GM21576 (cell line): ENCODE data around the gene PPA1.
"Not testable (repeated sequence)": the region's sequence is repeated elsewhere in the genome, so short reads cannot be mapped to it uniquely, and the experiment has no call there.

ENCODE experiments used
- ATAC-seq: cut with Tn5 transposase; IDR thresholded peaks from one replicate; pipeline ENCODE4 v1.9.1; 2021; ENCODE audit warnings: mild to moderate bottlenecking, moderate library complexity; ENCODE audit not compliant: unreplicated experiment

PPA1 gene

GRCh38 chr10:70233109-70233938 is at the start of gene PPA1:
PPA1 (minus strand) TSS chr10:70233429; CDS start chr10:70233327, 102 bp downstream.
- peak; percentile 84 for ATAC-seq

- no peak for ATAC-seq
Observed at GRCh38 chr10:70281609-70282008, 48.4 kb upstream of the PPA1 start.

- no peak for ATAC-seq
Observed at GRCh38 chr10:70280099-70280498, 46.9 kb upstream of the PPA1 start.

GRCh38 chr10:70277396-70278030 is 44.3 kb upstream of the PPA1 start:
- no peak for ATAC-seq

- ATAC-seq, result no peak
Observed at GRCh38 chr10:70274643-70275042, 41.4 kb upstream of the PPA1 start.

GRCh38 chr10:70272925-70273316 is 39.7 kb upstream of the PPA1 start:
- peak; percentile 51 for ATAC-seq

- ATAC-seq, result peak; percentile 12
Observed at GRCh38 chr10:70271996-70272924, 39.0 kb upstream of the PPA1 start.

GRCh38 chr10:70270952-70271351 is 37.7 kb upstream of the PPA1 start:
- no peak for ATAC-seq

- ATAC-seq, result no peak
Observed at GRCh38 chr10:70269741-70270140, 36.5 kb upstream of the PPA1 start.

GRCh38 chr10:70268376-70268775 is 35.1 kb upstream of the PPA1 start:
- ATAC-seq, result no peak

- ATAC-seq, result no peak
Observed at GRCh38 chr10:70267161-70267933, 34.1 kb upstream of the PPA1 start.

GRCh38 chr10:70266701-70267100 is 33.5 kb upstream of the PPA1 start:
- ATAC-seq, result no peak

- no peak for ATAC-seq
Observed at GRCh38 chr10:70266056-70266455, 32.8 kb upstream of the PPA1 start.

GRCh38 chr10:70265032-70265689 is 31.9 kb upstream of the PPA1 start:
- no peak for ATAC-seq

GRCh38 chr10:70260734-70261133 is 27.5 kb upstream of the PPA1 start:
- no peak for ATAC-seq

GRCh38 chr10:70260259-70260658 is 27.0 kb upstream of the PPA1 start:
- no peak for ATAC-seq

- no peak for ATAC-seq
Observed at GRCh38 chr10:70258216-70258615, 25.0 kb upstream of the PPA1 start.

- not testable (repeated sequence) for ATAC-seq
Observed at GRCh38 chr10:70257816-70258215, 24.6 kb upstream of the PPA1 start.

GRCh38 chr10:70256463-70256862 is 23.2 kb upstream of the PPA1 start:
- ATAC-seq, result no peak
